ENCODE results near the gene OR52W1.

Gene OR52W1

DNA sequence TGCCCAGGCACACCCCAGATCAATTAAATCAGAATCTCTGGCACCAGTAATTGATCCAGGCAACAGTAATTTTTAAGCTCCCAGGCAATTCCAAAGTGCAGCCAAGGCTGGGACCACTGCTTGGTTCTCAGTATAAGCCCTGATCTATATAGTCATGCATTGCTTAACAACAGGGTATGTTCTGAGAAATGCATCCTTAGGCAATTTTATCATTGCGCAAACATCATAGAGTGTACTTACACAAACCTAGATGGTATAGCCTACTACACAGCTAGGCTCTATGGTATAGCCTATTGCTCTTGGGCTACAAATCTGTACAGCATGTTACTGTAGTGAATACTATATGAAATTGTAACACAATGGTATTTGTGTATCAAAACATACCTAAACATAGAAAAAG is 5.7 kb downstream of the OR52W1 start:
- no peak overlapping the region for H3K4me3 ChIP-seq (ENCODE audit: low read length)
- TF ChIP-seq ZNF274 (IDR thresholded peaks at IDR 0.05; ENCODE audit: low read depth, low read length): no peak

DNA sequence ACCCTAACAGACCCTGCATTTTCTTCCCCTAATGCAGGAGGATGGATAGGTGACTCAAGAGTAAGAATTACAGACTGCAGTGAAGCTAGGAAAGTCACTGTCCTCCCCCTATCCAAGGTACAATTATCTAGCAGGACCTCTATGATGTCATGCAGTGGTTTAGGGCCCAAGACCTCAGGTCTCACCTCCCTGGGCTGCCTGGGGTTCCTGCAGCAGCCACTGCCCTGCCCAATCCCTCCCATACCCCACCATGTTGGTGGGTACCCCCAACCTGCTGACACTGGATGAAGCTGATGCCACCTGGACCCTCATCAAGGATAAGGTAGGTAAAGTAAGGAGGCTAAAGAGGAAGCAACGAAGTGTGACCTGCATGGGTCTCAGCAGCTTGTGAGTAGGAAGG is 6.3 kb downstream of the OR52W1 start, which contains the start of gene C11orf42:
Gene C11orf42, plus strand, starts transcription at position 192 of the 400 bp plus-strand sequence. Its CDS starts 59 bp downstream, at position 251.
- H3K4me3 ChIP-seq (ENCODE audit: low read length): no peak within 1 kb of the TSS
- TF ChIP-seq ZNF274 (IDR thresholded peaks at IDR 0.05; ENCODE audit: low read depth, low read length): no peak

DNA sequence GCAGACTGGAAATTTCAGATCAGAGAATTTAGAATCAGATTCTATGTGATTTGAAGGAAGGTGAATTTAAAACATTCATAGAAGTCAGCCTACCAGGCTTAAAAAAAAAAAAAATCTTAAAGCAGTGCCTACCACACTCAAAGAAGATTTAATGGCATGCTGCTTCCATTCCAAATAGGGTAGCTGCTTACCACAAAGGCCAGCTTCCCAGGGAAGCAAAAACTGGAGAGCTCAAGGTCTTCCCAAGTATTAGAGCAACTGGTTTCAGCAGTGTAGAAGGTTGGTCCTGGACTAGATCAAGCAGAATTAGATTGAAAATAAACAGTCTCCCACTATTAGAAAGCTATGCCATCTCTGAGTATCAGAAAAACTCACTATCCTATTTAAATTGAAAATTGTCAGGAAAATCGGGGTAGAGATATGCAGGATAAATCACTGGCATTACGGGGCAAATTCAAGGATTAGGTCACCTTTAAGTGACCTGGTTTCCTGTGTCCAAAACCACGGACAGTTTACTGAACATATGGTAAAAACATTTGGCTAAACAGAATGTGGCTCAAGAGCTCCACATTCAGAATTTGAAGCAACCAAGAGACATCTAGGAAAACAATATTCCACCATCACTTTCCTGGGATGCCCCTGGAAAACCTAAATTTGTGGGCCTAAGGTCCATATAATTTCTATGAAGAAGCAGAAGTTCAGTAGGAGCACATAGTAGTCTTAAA is 7.6 kb downstream of the OR52W1 start:
- no peak for TF ChIP-seq ZNF274 (IDR thresholded peaks at IDR 0.05; ENCODE audit: low read depth, low read length)

DNA sequence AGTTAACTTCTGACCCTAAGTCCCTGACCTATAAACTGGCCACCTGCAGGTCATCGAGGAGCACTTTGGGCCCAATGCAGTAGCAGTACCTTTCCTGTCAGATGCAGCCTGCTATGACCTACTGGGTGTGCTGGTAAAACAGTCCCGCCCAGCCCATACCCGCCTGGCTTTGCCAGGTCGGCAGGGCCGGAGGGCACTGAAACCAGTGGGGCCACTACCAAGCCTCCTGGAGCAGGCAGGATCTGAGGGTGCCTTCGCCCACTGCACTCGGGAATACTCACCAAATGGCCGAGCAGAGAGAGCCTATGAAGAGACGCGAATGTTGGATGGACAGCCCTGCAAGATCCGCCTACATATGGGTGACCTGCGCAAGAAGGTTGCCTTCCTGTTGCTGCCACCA is 10.8 kb downstream of the OR52W1 start:
- TF ChIP-seq ZNF274 (IDR thresholded peaks at IDR 0.05; ENCODE audit: low read depth, low read length): no peak
- no peak overlapping the region for H3K4me3 ChIP-seq (ENCODE audit: low read length)

More for the DNA sequence above, 7.6 kb downstream of the OR52W1 start:
- no peak overlapping the region for H3K4me3 ChIP-seq (ENCODE audit: low read length)

DNA sequence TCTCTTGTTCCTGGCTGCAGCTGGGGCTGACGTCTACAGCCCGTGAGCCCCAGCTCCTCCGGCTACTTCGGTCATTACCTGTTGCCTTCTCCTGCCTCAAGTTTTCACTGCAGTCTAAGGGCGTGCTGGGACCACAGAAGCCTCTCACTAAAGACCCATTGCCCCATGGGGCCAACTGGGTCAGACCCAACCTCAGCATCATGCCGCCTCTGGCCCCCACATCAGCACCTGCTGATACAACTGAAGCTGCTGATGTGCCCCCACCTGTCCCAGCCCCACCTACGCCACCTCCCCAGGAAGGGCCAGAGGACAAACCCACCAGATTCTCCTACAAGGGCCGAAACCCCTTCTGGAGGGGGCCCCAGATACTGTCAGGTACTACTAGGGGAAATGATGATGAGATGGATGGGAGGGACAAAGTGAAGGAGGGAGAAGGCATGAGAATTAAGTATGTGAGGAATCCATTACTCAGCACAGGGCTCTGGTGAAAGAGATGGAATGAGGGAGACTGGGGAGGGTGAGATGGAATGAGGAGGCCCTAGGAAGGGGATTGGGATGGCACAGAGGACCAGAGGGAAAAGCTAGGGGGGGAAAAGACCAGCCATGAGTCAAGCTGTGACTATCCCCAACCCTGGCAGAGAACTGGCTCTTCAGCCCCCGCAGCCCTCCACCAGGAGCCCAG is 11.4 kb downstream of the OR52W1 start:
- no peak overlapping the region for H3K4me3 ChIP-seq (ENCODE audit: low read length)
- TF ChIP-seq ZNF274 (IDR thresholded peaks at IDR 0.05; ENCODE audit: low read depth, low read length): no peak

DNA sequence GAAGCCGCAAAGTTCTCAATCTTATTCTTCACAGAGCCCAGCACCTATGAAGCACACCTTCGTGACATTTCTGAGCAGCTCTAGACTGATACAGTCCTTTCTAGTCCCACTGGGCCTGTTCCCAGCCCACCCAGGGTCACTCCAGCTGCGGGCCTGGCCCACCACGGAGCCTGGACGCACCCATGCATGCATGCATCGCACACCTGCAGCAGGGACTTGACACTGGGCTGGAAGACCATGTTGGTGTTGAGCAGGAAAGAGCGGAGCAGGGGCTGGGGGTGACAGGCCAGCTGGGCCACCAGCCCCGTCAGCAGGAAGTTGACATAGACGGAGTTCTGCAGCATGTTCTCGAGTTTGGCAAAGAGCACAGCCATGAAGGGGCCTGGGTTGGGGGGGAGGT is 15.5 kb downstream of the OR52W1 start:
- no peak overlapping the region for H3K4me3 ChIP-seq (ENCODE audit: low read length)
- no peak for TF ChIP-seq ZNF274 (IDR thresholded peaks at IDR 0.05; ENCODE audit: low read depth, low read length)

DNA sequence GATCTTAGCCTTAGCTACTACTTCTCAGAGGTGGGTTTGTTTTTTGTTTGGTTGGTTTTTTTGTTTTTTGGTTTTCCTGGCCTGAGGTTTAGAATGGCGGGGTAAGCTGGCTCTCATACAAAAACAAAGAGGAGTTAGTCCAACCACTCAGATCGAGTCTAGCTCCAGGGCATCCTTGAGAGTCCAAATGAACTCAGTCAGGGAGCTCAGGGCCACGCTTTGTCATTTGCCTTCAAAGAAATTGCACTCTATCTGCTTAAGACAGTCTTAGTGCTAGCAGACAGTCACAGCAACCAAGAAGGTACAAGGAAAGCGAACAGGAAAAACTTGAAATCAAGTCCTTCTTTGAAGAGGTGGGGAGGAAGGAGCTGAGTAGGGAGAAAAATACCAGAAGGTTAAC is 17.5 kb downstream of the OR52W1 start:
- TF ChIP-seq ZNF274 (IDR thresholded peaks at IDR 0.05; ENCODE audit: low read depth, low read length): no peak
- H3K4me3 ChIP-seq (ENCODE audit: low read length): no peak overlapping the region

DNA sequence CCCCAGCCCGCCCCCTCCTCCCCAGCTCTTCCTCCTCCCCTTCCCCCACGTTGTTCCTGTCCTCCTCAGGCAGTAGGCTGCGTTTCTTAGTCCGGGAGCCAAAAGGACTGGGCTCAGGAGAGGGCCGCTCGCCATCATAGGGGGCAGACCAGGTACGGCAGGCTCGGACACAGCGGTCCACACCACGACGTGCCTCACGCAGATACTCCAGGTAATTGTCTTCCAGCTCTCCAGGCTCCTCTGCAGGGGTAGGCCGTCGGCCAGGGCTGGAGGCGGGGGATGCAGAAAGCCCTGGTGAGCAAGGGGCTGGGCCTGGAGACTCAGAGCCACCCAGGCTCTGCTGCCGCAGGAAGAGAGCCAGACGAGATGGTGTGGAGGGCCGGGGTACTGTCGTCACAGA is 18.7 kb downstream of the OR52W1 start:
- TF ChIP-seq ZNF274 (IDR thresholded peaks at IDR 0.05; ENCODE audit: low read depth, low read length): no peak

DNA sequence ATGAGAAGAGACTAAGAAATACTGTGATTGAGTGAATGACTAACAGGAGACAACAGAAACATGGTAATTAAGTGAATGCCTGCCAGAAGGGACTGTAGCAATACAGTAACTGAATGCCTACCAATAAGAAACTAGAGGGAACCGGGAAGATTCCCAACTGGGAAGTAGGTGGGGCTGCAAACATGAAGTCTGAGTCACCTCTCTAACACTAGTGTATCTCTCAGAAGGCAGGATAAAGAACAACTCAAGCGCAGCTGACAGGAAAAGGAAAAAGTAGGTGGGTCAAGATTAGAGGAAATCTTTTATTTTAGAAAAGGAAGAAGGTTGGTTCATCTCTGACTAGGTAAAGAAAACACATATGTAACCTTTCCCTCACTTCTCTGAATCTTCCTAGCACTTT is 20.3 kb downstream of the OR52W1 start:
- no peak overlapping the region for H3K4me3 ChIP-seq (ENCODE audit: low read length)
- TF ChIP-seq ZNF274 (IDR thresholded peaks at IDR 0.05; ENCODE audit: low read depth, low read length): no peak

More for the DNA sequence above, 18.7 kb downstream of the OR52W1 start:
- H3K4me3 ChIP-seq (ENCODE audit: low read length): no peak overlapping the region

DNA sequence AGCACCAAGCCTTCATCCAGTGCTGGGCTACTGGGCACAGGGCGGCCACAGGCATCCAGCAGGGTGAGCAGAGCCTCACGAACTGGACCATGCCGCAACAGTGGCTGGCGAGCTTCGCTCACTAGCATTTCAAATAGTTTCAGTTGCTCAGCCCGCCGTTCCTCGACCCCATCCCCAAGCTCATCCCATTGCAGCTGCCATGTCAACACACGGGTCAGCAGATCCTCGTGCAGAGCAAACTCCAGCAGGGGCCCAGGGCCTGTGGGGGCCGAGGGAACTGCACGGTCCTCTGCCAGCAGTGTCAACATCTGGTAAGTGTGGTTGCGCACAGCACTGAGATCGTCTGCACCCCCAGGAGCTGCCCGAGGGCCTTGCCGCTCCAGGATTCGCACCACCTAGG is 24.8 kb downstream of the OR52W1 start:
- TF ChIP-seq ZNF274 (IDR thresholded peaks at IDR 0.05; ENCODE audit: low read depth, low read length): no peak
- H3K4me3 ChIP-seq (ENCODE audit: low read length): no peak overlapping the region

DNA sequence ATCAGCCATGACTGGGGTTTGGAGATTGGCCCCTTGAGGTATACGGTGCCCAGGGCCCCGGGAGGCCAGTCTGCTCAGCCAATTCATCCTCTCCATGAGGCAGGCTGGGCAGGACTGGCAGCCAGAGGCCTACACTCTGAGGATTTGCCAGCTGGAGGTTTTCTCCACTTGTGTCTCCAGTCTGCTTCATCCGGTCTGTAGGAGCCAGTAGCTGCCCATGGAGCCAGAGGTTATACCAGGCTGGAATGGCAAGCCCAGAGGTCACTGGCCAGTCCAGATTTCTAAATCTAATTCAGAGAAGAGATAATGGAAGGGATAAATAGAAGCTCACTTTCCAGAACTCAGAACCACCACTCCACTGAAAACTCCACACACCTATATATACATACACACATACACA is 25.4 kb downstream of the OR52W1 start:
- no peak for TF ChIP-seq ZNF274 (IDR thresholded peaks at IDR 0.05; ENCODE audit: low read depth, low read length)
- no peak overlapping the region for H3K4me3 ChIP-seq (ENCODE audit: low read length)

DNA sequence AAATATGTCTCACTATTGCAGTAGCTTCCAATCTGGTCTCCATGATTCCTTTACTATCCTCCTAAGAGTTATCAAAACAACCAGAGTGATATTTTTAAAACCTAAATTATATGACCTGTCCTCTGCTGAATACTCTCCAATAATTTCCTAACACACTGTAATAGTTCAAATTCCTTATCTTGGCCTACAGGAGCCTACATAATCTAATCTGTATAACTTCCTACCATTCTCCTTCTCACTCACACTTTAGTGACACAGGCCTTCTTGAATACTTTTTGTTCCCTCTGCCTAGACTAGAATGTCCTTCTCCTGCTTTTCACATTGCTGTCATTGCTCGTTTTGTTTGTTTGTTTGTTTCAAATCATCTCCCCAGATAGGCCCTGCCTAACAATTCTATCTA is 26.0 kb downstream of the OR52W1 start:
- no peak overlapping the region for H3K4me3 ChIP-seq (ENCODE audit: low read length)
- TF ChIP-seq ZNF274 (IDR thresholded peaks at IDR 0.05; ENCODE audit: low read depth, low read length): no peak

DNA sequence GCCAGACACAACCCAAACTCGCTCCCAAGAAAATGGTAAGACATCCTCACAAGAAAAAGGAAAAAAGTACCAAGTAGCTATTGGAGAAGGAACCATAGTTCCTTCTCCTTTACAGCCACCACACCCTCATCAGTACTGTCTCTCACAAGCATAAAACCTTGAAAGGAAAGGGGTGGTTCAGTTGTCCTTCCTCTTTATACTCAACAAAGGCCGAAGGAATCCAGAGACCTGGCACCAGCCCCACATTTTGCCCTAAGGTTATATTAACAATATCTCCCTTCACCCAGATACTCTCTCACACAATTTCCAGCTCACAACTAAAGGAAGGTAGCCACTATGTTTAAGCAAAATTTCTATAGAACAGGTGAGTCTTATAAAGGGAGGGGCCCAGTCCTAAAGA is 26.9 kb downstream of the OR52W1 start:
- no peak overlapping the region for H3K4me3 ChIP-seq (ENCODE audit: low read length)
- no peak for TF ChIP-seq ZNF274 (IDR thresholded peaks at IDR 0.05; ENCODE audit: low read depth, low read length)

DNA sequence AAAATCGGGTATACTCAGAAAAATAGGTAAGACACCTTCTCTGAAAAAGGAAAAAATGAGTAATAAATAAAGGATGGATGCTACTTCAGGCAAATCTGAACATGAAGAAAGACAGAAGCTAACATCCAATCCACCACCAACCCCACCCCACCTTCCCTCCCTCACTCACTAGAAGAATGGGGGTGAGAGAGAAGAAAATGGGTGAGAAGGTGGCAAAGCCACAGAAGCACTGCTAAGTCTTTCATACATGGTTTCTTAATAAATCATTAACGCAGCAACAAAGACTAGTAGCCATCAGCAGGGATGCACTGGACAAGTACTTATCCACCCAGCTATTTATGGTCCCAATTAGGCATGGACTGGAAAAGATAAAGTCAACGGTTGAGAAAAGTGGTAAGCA is 29.5 kb downstream of the OR52W1 start:
- no peak for TF ChIP-seq ZNF274 (IDR thresholded peaks at IDR 0.05; ENCODE audit: low read depth, low read length)
- H3K4me3 ChIP-seq (ENCODE audit: low read length): no peak overlapping the region

DNA sequence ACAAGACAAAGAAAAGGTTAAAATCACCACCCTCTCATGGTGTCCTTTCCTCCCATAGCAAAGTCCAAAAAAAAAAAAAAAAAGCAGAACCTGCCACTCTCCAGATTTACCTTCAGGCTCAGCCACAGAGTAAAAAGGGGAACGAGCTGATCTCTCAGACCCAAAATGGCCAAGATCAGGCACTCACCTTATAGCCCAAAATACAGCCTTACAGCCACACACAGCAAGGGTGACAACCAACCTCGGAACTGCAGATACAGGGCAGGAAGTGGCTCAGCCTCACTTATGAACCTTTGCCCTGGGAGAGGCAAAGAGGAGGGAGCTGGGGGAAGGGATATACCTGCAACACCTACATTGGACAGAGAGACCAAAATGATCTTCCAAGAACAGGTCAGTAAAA is 30.9 kb downstream of the OR52W1 start:
- no peak for TF ChIP-seq ZNF274 (IDR thresholded peaks at IDR 0.05; ENCODE audit: low read depth, low read length)
- no peak overlapping the region for H3K4me3 ChIP-seq (ENCODE audit: low read length)

Measured in GM08714 (cell line).